PC-9 (cell line): ENCODE results near the gene CD274. TPM values are rescaled to one million over a fixed set of nuclear protein-coding genes. Genes with fewer than 3 reads are reported as not detected.
A peak's percentile ranks its signal among the peaks of the same experiment; 100 is the strongest.

Source experiments
- BruUV-seq: library from RNA; stranded (reverse); fragments of 400-500 nt; replicated peaks from 2 replicates; lab custom pipeline; 2021; lab: Mats Ljungman, UMichigan
- CTCF ChIA-PET: fragments of 300-600 bp; sonication (Branson Sonifier 250); formaldehyde crosslinking; loops from one replicate; lab custom pipeline; 2022; ENCODE audit warnings: antibody characterized with exemption; lab: Charles Lee
- POLR2A ChIA-PET: fragments of 300-600 bp; sonication (Branson Sonifier 250); formaldehyde crosslinking; loops from one replicate; lab custom pipeline; 2022; ENCODE audit warnings: antibody characterized with exemption; ENCODE audit not compliant: unreplicated experiment; lab: Charles Lee
- DNase-seq, 2 experiments: peaks; one replicate each; pipeline versions ENCODE4 v3.0.0 to v3.0.0-alpha.2; 2015 to 2022; ENCODE audit warnings: mixed read lengths in 1 of 2
- H2AFZ ChIP-seq: fragments of 200-600 bp; sonication (generic); 2 replicates; pipeline ENCODE4 v1.8.1; 2017; ENCODE audit warnings: antibody characterized with exemption
- H3F3A ChIP-seq: fragments of 200-600 bp; sonication (generic); 2 replicates; pipeline ENCODE4 v1.8.1; 2017; ENCODE audit warnings: antibody characterized with exemption, mild to moderate bottlenecking, low read depth; ENCODE audit not compliant: insufficient read depth
- H3K27ac ChIP-seq: fragments of 200-600 bp; sonication (generic); 2 replicates; pipeline ENCODE4 v1.6.1; 2016; ENCODE audit warnings: mixed run types
- H3K27me3 ChIP-seq: fragments of 200-600 bp; sonication (generic); 2 replicates; pipeline ENCODE4 v1.6.1; 2016; ENCODE audit warnings: low read depth, mixed run types; ENCODE audit not compliant: insufficient read depth
- H3K36me3 ChIP-seq: fragments of 200-600 bp; sonication (generic); 2 replicates; pipeline ENCODE4 v1.6.1; 2016; ENCODE audit warnings: low read depth, mixed run types
- H3K4me1 ChIP-seq: fragments of 200-600 bp; sonication (generic); replicated peaks from 2 replicates; pipeline ENCODE4 v1.6.1; 2016; ENCODE audit warnings: mixed run types; ENCODE audit not compliant: insufficient read depth
- H3K4me2 ChIP-seq: fragments of 200-600 bp; sonication (generic); 2 replicates; pipeline ENCODE4 v1.6.1; 2017; ENCODE audit warnings: mixed run types
- H3K4me3 ChIP-seq: fragments of 200-600 bp; sonication (generic); 2 replicates; pipeline ENCODE4 v1.6.1; 2016; ENCODE audit warnings: mixed run types
- H3K79me2 ChIP-seq: fragments of 200-600 bp; sonication (generic); 2 replicates; pipeline ENCODE4 v1.6.1; 2017; ENCODE audit warnings: low read depth, mixed run types
- H3K9me2 ChIP-seq: fragments of 200-600 bp; sonication (generic); 2 replicates; pipeline ENCODE4 v1.8.1; 2017; ENCODE audit warnings: mild to moderate bottlenecking; ENCODE audit not compliant: insufficient read depth
- H3K9me3 ChIP-seq: fragments of 200-600 bp; sonication (generic); 2 replicates; pipeline ENCODE4 v1.8.1; 2016; ENCODE audit warnings: low read depth; ENCODE audit not compliant: insufficient read depth
- H4K20me1 ChIP-seq: fragments of 200-600 bp; sonication (generic); 2 replicates; pipeline ENCODE4 v1.8.1; 2017; ENCODE audit not compliant: insufficient read depth
- EZH2 ChIP-seq: fragments of 200-600 bp; sonication (generic); IDR thresholded peaks from 2 replicates; pipeline ENCODE4 v1.8.0; 2017; ENCODE audit warnings: antibody characterized with exemption, low read depth
- intact Hi-C: fragments of 100-400 bp; cut with micrococcal nuclease; formaldehyde crosslinking; loops from one replicate; pipeline ENCODE4 v1.10.0; 2022; ENCODE audit not compliant: unreplicated experiment
- total RNA-seq: library from RNA; stranded (reverse); gene quantifications from 2 replicates; pipeline ENCODE4 v1.2.3, GENCODE V29; 2021
- TF ChIP-seq, protein P1 (sequence below): fragments of 200-600 bp; sonication (generic); conservative IDR thresholded peaks from 2 replicates; pipeline ENCODE4 v1.6.1; 2017; ENCODE audit warnings: mixed run types, antibody characterized with exemption, mild to moderate bottlenecking, moderate library complexity

CD274 gene
- total RNA-seq, 1 experiment from 2014 or later: 4.4 TPM

DNA sequence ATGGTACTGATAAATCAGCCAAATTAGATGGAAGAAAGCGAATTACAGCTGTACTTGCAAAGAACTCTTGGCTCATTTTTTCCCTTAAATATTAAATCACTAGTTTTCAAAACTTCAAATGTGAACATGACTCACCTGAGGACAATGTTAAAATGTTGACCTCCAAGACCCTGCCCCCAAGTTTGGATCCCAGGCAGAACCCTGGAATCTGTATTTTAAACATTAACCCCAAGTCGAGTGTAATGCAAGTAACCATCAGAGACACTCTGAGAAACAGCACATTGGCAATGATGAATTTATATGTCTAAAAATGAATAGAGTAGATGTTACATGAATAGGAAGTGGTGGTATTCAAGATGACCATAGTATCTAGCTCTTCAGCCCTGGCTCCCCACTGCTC, 2.3 kb upstream of the CD274 start:
- Histone ChIP-seq H3F3A (peaks cover 24% of the 10 kb centered on the region), H3K4me2 (peak overlapping the region; percentile 86), H3K27ac (peak overlapping the region; percentile 90), H3K4me3 (peak overlapping the region; percentile 14; the same call in 1 of the 2 replicates), H4K20me1 (no peaks in the 10 kb centered on the region), H3K9me2 (no peaks in the 10 kb centered on the region), H3K4me1 (peaks cover 62% of the 10 kb centered on the region), H2AFZ (no peak overlapping the region), H3K36me3 (no peaks in the 10 kb centered on the region), H3K9me3 (no peaks in the 10 kb centered on the region), H3K79me2 (peaks cover 22% of the 10 kb centered on the region), H3K27me3 (no peaks in the 10 kb centered on the region)
- CTCF ChIA-PET: no interaction called here
- TF ChIP-seq EZH2: no peak
- TF ChIP-seq, protein P1, sequence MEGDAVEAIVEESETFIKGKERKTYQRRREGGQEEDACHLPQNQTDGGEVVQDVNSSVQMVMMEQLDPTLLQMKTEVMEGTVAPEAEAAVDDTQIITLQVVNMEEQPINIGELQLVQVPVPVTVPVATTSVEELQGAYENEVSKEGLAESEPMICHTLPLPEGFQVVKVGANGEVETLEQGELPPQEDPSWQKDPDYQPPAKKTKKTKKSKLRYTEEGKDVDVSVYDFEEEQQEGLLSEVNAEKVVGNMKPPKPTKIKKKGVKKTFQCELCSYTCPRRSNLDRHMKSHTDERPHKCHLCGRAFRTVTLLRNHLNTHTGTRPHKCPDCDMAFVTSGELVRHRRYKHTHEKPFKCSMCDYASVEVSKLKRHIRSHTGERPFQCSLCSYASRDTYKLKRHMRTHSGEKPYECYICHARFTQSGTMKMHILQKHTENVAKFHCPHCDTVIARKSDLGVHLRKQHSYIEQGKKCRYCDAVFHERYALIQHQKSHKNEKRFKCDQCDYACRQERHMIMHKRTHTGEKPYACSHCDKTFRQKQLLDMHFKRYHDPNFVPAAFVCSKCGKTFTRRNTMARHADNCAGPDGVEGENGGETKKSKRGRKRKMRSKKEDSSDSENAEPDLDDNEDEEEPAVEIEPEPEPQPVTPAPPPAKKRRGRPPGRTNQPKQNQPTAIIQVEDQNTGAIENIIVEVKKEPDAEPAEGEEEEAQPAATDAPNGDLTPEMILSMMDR: no peak
- DNase-seq: no peak
- intact Hi-C loops: loop anchor here (2.0 kb wide), 1 partner anchor 63 kb away; the partner anchor contains the start of gene PDCD1LG2
- POLR2A ChIA-PET: no interaction called here
- no TSS peak for BruUV-seq

GRCh38 chr9:5448461-5449435, 1.6 kb upstream of the CD274 start:
- H3K4me1 ChIP-seq: peaks cover 69% of the 10 kb centered on the region
- POLR2A ChIA-PET: no interaction called here

More at GRCh38 chr9:5448461-5449435, 1.6 kb upstream of the CD274 start:
- Histone ChIP-seq H3K36me3 (no peaks in the 10 kb centered on the region), H3K4me3 (peak overlapping the region; percentile 63; the same call in 1 of the 2 replicates), H3K4me2 (peak overlapping the region; percentile 86), H3K79me2 (peaks cover 29% of the 10 kb centered on the region), H3K27ac (peak overlapping the region; percentile 90), H3F3A (peaks cover 24% of the 10 kb centered on the region), H4K20me1 (no peaks in the 10 kb centered on the region), H2AFZ (peak overlapping the region; percentile 65; the same call in 1 of the 2 replicates), H3K9me3 (no peaks in the 10 kb centered on the region), H3K9me2 (no peaks in the 10 kb centered on the region), H3K27me3 (no peaks in the 10 kb centered on the region)
- CTCF ChIA-PET: no interaction called here
- no peak for TF ChIP-seq EZH2
- TF ChIP-seq, protein P1: no peak
- intact Hi-C loops: loop anchor here (2.0 kb wide), 1 partner anchor 62 kb away; the partner anchor contains the start of gene PDCD1LG2
- BruUV-seq: no TSS peak
- no peak for DNase-seq
